Activated CD4-positive, CD25-positive, alpha-beta regulatory T cell treated with anti-CD3 and anti-CD28 coated beads, Interleukin-2, amount 50 U/mL, for 24 hours (primary cell): ENCODE measurements around the gene NEK11.

ENCODE experiments used
- ATAC-seq, 2 donors: fragments of 150-1000 bp; cut with Tn5 transposase; one replicate each; pipeline ENCODE4 v1.10.0; 2021; ENCODE audit warnings: mild to moderate bottlenecking in 1 of 2, moderate library complexity in 1 of 2

NEK11 gene, protein sequence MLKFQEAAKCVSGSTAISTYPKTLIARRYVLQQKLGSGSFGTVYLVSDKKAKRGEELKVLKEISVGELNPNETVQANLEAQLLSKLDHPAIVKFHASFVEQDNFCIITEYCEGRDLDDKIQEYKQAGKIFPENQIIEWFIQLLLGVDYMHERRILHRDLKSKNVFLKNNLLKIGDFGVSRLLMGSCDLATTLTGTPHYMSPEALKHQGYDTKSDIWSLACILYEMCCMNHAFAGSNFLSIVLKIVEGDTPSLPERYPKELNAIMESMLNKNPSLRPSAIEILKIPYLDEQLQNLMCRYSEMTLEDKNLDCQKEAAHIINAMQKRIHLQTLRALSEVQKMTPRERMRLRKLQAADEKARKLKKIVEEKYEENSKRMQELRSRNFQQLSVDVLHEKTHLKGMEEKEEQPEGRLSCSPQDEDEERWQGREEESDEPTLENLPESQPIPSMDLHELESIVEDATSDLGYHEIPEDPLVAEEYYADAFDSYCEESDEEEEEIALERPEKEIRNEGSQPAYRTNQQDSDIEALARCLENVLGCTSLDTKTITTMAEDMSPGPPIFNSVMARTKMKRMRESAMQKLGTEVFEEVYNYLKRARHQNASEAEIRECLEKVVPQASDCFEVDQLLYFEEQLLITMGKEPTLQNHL

DNA sequence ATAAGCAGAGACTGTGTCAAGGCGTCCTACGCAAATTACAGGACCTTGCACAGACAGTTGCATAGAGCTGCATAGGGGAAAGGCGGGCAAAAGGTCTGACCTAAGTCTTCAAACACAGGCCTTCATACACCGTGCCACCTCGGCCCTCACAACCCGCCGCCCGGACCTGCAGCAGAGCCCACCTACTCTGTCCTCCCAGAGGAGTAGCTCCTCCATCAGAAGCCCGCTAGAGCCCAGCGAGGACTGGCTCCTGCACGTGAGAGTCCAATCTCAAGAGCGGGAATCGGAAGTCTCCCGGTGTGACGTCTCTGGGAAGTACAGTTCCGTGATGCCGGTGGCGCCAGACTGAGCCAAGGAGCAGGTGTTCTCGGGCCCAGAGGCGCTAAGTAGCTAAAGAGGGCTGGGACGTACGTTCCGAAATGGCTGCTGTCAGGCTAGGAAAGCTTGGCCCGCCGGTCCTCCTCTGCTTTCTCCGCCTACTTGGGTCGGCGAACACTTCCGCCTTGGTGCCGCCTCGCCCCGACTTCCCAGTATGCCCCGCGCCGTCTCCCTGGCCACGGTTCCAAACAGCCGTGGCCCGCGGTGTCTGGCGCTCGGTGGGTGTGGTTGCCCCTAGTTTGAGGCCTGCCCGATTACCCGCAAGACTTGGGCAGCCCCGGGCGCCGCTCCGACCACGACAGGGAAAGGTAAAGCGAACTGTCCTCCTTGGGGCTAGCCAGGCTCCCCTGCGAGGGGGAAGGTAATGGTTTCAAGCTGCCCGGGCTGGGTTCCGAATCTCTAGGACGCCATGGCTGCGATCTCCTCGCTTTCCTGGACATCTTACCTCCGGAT lies at the start of gene NEK11, which contains the start of gene ASTE1:
TSS of gene NEK11 (plus strand) at position 557 of the 831 bp plus-strand sequence. CDS start 2,832 bp downstream, outside the sequence.
TSS of gene ASTE1 (minus strand) at position 505 of the 831 bp plus-strand sequence. CDS start 1,519 bp downstream, outside the sequence.
- ATAC-seq = peak; percentile 98 to 99

DNA sequence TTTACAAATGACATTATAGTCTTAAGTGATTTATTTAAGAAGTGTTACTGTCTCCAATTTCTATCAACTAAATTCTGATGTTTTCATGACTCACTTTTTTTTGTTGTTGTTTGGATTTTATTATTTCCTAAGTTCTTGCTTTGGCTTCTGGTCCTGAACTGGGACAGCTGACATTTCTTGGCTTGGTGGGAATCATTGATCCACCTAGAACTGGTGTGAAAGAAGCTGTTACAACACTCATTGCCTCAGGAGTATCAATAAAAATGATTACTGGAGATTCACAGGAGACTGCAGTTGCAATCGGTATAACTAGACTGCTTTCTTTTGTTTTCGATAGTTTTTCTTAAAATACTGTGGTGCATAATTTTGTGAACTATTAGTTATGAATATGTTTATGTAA lies 47.6 kb upstream of the NEK11 start:
- ATAC-seq = no peak

DNA sequence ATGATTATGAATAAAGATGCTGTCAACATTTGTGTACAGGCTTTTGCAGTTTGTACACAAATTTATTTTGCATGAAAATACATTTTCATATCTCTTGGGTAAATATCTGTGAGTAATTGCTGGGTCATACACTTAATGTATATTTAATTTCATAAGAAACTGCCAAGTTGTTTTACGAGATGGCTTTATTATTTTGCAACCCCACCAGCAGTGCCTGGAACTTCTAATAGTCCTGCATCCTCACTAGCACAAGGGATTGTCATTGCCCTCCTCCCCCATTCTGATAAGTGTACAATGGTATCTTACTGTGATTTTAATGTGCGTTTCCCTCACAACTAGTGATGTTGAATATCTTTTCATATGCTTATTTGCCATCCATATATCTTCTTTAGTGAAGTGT lies 45.2 kb upstream of the NEK11 start:
- no peak for ATAC-seq

DNA sequence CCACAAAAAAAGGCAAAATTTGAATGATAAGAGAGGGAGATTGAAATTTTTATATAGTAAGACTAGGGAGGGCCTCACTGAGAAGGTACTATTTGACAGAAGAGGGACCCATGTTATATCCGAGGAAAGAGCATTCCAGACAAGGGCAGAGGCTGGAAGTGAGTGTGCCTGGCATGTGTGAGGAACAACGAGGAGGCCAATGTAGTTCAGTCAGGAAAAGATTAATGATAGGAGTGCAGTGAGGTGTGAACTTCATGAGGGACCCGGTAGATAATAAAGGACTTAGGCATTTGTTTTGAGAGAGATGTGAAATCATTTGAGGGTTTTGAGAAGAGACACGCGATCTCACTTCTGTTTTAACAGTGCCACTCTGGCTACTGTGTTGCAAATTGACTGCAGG lies 36.4 kb upstream of the NEK11 start:
- no peak for ATAC-seq

DNA sequence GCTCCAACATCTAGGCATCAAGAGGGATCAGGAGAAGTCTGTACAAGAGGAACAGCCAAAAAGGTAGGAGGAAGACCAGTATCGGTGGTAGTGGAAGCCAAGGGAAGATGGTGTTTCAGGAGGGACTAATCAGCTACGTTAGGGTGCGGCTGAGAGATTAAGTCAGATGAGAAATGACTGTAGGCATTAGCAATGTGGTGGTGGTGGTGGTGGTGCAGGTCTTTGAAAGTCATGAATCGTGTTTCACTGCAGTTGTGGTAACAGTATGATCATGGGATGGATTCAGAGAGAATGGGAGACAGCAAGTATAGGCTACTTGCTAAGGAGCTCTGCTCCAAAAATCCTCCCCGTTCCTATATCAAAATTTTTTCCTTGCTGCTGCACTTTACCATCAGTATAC lies 35.6 kb upstream of the NEK11 start:
- no peak for ATAC-seq

DNA sequence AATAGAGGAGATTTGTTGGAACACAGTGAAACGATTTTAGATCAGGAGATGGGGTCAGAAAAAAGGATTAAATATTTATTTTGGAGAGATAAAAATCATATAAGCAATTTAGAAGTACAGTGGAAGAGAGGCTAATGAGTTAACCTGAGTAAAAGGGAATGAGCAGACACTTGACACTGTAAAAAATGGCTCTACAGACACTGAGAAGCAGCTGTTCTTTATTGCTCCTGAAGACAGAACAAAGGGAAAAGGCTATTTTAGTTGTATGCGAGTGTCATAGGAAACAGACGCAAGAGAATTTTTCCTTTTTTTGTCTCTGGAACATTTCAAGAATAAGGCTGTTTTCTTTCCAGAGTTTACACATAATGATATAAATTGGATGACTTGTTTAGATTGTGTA lies 34.3 kb upstream of the NEK11 start:
- no peak for ATAC-seq

DNA sequence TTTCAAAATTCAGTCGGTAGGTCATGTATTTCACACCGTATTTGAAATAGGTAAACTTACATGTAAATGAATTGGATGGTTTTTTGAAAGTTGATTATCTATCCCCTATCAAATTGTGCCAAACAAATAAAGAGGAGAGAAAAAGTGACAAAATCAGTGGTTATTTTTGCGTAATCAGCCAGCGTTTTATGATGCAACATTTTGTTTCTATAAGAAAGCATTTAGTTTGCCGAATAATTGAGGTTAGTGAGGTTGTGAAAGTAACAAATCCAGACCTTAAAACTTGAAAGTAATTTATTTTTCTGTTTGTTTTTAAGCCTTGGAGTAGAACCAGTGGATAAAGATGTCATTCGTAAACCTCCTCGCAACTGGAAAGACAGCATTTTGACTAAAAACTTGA lies 29.4 kb upstream of the NEK11 start:
- no peak for ATAC-seq

DNA sequence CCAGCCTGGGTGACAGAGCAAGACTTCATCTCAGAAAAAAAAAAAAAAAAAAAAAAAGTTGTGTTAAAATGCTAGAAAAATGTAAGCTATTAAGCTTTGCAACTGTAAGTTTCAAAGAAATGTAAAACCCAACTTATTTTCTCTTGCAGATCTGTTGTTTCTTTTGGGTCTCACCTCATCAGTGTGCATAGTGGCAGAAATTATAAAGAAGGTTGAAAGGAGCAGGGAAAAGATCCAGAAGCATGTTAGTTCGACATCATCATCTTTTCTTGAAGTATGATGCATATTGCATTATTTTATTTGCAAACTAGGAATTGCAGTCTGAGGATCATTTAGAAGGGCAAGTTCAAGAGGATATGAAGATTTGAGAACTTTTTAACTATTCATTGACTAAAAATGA lies 25.6 kb upstream of the NEK11 start:
- ATAC-seq = no peak

DNA sequence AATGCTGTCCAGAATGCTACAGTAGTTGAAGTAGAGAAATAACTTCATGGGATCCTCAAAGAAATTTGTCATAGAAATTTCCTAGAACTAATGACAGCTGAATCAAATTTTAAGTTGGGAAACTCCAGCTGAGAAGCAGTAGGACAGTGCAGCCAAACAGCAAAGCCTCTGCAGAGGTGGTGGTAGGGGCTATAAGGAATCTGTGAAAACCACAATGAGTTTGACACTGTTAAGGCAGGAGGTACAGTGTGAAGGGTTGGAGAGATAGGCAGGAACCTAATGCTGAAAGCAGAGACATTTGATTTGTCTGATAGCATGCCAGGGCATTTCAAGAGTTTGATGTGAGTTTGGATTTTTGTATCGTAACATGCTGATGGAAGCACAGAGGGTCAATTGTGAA lies 22.1 kb upstream of the NEK11 start:
- no peak for ATAC-seq

DNA sequence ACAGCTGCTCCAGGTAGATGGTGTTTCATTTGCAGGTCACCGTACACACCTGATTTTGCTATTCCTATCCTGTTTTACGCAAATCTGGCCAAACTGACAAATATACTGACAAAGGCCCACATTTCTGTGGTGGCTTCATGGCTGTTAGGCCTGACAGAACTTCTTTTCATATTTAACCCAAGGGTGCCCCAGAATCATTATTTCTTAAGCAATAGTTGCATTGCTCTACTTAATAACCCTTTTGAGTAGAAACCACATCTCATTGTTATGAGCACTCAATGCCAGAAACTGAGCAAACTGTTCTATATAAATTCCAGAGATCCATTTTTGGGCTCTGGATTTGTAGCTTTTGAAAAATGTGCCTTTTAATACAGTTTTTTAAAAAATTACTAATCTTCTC lies 19.4 kb upstream of the NEK11 start:
- ATAC-seq = no peak

DNA sequence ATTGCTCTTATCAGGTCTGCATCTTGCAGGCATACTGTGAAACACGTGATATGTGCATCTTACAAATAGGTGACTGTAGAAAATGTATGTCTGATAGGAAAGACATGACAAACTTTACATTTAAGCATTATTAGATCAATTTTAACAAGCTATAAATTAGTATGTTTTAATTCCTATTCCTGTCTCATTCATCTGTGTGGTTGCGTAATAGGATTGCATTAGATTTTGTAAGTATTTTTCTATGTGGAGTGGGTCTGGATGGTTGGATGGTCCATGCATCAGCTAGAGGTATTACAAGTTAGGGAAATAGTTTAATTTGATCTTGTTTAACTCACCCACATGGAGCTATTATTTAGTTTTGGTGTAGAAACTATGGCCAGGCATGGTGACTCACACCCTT lies 18.9 kb upstream of the NEK11 start:
- ATAC-seq = no peak

DNA sequence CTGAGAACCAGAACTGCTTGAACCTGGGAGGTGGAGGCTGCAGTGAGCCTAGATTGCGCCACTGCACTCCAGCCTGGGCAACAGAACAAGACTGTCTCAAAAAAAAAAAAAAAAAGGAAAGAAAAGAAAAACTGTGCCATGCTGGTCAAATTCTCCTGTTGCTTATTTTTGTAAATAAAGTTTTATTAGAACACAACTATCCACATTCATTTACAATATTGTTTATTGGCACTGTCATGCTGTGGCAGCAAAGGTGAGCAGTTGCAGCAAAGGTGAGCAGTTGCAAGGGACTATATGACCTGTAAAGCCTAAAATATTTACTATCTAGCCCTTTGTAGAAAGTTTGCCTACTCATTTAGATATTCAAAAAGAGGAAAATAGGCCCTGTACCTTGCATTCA lies 18.4 kb upstream of the NEK11 start:
- no peak for ATAC-seq

DNA sequence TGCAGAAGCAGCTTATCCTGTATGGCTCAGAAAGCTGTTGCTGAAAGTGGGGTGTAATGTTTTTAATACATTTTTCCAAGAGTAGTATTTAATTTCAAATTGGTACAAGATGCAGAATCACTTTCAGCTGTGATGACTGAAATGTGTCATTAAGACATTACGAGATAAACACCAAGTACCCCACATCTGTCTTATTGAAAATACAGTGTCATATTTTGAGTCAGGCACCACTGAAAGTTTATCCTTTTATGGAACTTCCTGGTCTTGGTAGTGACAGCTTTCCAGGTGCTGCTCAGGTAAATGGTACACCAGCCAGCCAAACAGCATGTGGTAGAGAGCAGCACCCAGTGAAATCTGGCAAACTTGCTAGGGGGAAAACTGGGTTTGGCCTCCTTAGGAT lies 17.0 kb upstream of the NEK11 start:
- ATAC-seq = no peak

DNA sequence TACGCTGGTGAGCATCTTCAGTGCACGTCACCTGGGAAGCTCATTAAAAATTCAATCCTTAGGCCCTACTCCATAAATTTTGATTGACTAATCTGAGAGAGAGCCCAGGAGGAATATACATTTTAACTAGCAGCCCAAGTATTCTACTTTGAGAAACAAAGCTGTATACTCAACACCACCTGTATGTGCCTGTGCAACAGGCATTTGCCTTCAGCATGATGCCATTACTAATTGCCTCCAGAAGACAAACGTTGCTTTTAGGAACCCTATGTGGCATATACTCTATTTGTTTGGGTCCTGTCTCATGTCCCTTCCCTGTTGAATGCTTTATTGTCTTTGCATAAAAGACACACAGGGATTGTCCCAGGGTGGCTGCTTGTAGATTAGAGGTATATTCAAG lies 7.7 kb upstream of the NEK11 start:
- no peak for ATAC-seq

DNA sequence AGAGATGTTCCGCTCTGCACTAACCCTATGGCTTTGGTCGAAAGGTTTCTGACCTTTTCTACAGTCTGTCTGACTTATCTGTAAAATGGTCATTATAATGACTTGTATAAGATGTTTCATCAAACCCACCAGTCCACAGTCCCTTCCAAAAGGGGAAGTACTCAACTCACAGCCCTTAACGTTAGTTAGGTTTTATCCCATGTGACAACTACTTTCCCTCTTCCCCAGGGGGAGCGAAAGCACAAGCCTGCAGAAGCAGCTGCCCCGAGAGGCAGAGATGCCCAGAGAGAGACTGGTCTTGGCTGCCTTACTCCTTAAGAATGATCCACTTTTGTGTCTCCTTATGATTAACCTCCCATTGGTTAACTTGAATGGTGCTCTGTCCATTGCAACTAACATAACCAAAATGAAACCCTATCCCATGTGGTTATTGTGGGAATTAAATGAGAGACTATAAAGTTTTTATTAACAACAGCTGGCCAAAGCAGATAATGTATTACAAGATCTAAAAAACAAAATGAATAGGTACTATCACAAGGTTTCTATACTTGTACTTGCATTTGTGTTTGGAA lies 6.5 kb upstream of the NEK11 start:
- ATAC-seq = no peak

DNA sequence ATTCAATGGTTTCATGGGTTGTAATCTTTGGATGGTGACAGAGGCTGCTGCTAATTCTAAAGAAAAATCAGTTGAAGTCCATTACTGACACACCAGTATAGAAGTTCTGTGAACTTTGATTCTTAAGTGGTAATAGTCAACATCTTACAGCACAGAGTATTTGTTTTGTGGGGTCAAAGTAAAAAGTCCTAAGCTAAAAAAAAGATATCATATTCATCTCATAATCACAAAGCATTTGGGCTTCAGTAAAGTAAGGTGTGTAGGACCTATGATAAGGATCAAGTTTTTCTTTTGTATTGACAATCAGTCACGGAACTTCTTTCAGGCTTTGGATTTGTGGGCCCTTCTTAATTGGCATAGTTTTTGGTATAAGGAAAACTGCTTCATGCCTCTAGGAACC lies 1.1 kb upstream of the NEK11 start:
- no peak for ATAC-seq

DNA sequence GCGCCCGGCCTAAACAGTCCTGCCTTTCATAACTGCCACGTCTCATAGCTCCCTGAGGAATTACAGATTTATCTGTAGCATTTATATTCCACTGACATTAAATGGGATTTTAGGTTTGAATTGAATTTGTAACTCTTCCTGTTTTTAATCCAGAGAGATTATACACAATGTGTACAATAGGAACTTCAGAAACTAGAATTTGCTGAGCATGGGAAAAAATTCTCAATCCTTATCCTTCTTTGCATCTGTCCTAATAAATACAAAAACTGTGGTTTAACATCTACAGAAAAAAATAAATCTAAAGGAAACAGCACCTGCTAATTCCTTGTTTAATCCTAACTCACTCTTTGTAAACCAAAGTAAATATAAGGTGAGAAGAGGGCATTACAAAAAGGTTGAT lies 2.2 kb downstream of the NEK11 start:
- ATAC-seq = no peak

DNA sequence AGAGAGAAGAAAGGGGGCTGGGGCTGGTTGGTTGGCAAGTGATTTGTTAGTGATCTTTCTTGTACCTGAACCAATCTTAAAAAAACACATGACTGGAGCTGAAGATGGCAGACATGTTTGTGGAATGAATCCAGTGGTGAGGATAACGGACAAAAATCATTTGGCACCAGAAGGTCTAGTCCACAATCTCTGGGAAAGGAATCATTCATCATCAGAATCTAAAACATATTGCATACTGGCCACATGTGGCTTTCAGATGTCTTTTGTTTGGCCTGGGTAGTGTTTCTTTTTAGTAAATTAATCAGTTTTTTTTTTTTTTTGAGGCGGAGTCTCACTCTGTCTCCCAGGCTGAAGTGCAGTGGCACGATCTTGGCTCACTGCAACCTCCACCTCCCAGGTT lies 5.0 kb downstream of the NEK11 start:
- no peak for ATAC-seq

DNA sequence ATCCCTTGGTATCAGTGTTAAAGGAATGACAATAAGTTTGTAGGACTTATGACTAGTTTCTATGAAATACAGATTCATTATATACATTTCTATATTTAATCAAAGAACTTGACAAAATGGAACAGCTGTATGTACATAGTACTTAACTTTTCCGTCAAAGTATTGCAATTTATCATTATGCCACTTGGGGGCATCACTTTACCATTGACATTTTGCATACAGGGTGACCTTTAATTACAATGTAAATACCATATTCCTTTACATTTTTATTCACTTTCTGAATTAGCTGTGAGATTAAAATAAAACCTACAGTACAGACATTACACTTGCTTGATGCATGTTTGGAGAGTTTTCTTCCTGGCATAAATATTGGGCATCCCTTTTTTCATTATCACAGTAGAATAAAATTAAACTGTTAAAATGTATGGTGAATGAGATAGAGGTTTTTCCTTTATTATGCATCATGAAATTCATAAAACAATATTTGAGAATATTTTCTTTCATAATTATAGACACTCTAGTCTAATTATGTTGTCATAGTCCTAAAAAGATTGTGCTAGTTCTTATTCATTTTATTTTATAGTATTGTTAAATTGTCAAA lies 6.9 kb downstream of the NEK11 start:
- peak; percentile 48 to 55 for ATAC-seq

DNA sequence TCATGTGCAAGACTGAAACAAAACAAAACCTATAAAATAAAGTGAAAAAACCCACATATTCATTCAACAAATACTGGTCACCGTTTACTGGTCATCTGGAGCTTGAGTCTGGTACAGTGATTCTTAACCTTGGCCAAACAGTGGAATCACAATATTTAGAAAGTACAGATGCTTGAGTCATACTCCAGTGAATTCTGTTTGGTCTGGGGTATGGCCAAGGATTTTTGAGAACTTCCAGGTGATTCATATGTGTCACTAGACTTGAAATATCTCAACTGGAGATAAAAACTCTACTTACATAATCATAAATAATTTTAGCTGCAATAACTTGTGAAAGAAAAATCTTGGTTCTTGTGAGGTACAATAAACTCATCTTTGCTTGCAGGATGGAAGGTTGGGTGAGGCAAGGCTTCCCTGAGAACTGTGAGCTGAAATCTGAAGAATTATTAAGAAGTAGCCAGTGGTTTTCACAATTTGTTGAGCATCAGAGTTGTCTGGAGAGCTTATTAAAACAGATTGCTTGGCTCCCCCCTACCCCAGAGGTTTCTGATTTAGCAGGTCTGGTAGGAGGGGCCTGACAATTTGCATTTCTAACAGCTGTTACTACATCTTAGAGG lies 9.6 kb downstream of the NEK11 start:
- ATAC-seq = no peak

DNA sequence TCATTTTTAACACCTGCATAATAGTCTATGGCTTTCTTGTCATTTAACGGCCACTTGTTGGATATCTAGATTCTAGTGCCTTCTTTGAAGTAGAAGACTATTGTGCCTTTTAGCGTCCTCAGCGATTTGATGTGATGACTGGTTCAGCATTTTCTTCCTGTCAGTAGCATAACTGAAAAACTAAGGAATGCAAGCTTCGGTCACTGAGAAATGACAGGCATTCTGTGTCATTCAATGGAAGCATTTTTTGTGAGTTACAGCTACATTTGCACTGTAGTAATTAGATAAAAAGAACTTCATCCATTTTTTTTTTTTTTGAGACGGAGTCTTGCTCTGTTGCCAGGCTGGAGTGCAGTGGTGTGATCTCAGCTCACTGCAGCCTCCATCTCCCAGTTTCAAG lies 10.3 kb downstream of the NEK11 start:
- no peak for ATAC-seq

DNA sequence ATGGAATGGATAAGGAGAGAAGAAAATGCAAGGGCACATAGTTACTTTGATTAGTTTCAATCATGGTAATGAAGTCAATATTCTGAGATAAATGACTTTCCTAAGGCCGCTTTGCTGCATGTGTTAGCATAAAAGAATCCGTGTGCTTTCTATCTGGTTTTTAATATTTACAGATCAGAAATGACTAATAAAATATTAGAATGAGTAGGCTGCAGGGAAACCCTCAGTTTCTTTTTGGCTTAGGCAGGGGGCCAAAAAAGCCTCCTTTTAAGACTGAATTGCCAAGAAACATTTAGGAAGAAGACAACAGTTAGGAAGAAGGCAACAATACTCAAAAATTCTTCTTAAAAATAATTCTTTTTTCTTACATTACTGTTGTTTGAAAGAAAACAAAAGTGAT lies 11.6 kb downstream of the NEK11 start:
- ATAC-seq = no peak
